PFSK-1 (cell line): ENCODE measurements around the gene SNX8.

Experiments
- POLR2AphosphoS5 ChIP-seq: IDR thresholded peaks from 2 replicates; pipeline ENCODE4 v1.6.1; 2012; ENCODE audit warnings: low read depth, mild to moderate bottlenecking, control low read depth, low read length, moderate library complexity
- SIN3A ChIP-seq: IDR thresholded peaks from 2 replicates; pipeline ENCODE4 v1.6.1; 2012; ENCODE audit warnings: mild to moderate bottlenecking, low read length, moderate library complexity, borderline replicate concordance; ENCODE audit not compliant: insufficient read depth
- TAF1 ChIP-seq: IDR thresholded peaks from 2 replicates; pipeline ENCODE4 v1.6.1; 2012; ENCODE audit warnings: low read length, control low read depth, borderline replicate concordance; ENCODE audit not compliant: insufficient read depth

DNA sequence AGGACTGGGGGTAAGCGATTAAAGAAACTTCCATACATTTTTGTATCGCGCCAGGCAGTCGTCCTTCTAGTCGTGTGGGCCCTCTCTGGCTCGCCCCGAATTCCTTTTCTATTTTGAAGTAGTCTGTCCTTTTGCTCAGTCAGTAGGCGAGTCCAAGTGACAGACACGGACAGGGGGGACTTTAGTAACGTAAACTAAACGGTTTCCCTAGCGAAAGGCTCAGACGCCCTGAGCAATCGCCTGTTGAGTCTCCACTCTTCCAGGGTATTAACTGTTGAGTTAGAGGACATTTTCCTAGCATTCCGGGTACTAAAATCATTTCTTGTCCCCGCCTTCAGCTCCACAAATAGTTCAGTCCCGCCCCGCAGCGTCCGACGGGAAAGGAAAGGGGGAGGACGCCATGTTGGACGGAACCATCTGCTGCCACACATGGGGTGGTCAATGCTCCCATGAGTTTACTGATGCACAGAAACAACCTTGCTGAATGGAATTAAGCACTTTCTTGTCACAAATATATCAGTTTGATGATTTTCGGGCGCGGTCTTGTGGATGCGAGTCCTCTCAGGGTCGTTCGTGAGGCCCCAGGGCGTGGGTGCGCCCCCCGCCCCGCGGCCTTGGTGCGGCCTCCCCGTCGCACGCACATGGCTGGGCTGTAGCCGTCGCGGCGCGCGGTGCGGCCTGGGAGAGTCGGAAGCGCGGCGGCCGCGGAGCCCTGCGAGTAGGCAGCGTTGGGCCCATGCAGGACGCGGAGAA, 40.1 kb upstream of the SNX8 start, which contains the start of gene EIF3B:
- TF ChIP-seq POLR2AphosphoS5 (peak; percentile 75; the same call in 1 of the 2 replicates), TAF1 (peak; percentile 80), SIN3A (peak; percentile 21; the same call in 1 of the 2 replicates)
